ENCODE results near the gene MAFF.

MAFF gene

GRCh38 chr22:38249301-38249700 lies 47.5 kb downstream of the MAFF start:
- DNase-seq (ENCODE audit: low spot score), result no peak

DNA sequence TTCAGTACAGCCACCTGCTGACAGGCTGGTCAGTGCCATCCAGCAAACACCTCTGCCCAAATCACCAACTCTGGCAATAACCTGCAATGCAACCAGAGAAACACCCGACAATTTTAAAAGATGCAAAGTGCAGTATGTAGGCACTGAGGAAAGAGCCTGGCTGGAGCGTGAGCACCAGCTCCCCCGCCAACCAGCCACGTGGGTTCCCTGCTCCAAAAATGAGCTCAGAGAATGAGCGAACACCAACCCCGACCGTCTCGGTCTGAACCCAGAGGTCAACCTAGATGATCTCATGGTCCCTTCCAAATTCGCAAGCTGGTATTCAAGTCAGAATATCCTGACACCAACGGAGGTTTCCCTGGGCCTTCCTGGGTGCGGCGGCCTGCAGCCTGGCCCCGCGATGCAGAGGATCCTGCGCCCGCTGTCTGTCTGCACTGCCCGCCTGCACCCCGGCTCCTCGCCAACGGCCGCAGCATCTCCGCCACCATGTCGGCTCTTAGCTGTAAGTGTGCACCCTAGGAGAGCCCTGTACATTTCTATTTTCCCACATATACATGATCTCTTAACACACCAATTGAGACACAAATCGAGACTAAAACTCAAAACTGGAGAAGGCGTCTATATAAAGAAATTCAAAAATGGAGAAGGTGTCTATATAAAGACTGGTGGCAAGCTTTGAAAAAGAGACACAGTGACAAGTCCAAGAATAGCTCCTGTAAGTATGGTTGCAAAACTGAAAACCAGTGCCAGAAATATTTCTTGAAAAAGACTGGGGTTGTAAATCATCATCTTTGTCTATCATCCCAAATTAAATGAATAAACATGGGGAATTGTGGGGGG lies 48.2 kb downstream of the MAFF start:
- no peak for DNase-seq (ENCODE audit: low spot score)

- no peak for DNase-seq (ENCODE audit: low spot score)
These were observed 49.0 kb downstream of the MAFF start for GRCh38 chr22:38250643-38251340.

GRCh38 chr22:38251341-38251692 lies 49.5 kb downstream of the MAFF start:
- no peak for DNase-seq (ENCODE audit: low spot score)

- DNase-seq (ENCODE audit: low spot score), result no peak
These were observed 53.9 kb downstream of the MAFF start for GRCh38 chr22:38255697-38256096.

DNA sequence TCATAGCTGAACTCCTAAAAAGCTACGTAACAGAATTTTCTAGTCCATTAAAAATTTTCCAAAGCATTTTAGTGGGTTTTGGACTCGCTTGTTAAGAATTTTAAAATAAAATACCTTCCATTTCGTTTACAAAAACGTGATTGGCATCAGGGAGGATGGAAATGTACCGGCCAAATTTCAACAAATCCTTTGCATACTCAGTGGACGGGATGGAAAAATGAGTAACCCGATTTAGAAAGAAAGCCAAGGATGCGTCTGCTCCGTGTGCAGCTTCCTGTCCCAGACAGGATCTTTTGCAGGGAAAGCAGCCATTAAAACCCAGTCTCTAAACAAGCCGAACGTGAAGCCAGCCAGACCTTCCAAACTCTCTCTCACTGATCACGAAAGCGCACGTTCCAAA lies 55.4 kb downstream of the MAFF start:
- DNase-seq (ENCODE audit: low spot score), result no peak

GRCh38 chr22:38257650-38258250 lies 56.0 kb downstream of the MAFF start:
- DNase-seq (ENCODE audit: low spot score), result no peak

- DNase-seq (ENCODE audit: low spot score), result no peak
These were observed 57.1 kb downstream of the MAFF start for GRCh38 chr22:38258895-38259294.

DNA sequence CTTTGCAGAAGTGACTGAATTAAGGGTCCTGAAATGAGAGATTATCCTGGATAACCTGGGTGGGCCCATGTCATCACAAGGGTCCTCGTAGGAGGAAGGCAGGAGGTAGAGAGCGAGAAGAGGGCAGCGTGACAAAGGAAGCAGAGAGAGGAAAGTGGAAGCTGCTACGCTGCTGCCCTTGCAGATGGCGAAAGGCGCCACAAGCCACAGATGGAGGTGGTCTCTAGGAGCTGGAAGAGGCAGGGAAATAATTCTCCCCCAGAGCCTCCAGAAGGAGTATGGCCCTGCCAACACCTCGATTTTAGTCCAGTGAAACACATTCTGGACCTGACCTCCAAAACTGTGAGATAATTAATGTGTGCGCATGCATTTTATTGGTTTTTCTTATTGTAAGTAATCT lies 57.6 kb downstream of the MAFF start:
- no peak for DNase-seq (ENCODE audit: low spot score)

GRCh38 chr22:38260761-38261681 lies 59.2 kb downstream of the MAFF start:
- peak; percentile 68 for DNase-seq (ENCODE audit: low spot score)

GRCh38 chr22:38262051-38262795 lies 60.4 kb downstream of the MAFF start:
- DNase-seq (ENCODE audit: low spot score), result no peak

GRCh38 chr22:38264322-38264843 lies 62.6 kb downstream of the MAFF start:
- no peak for DNase-seq (ENCODE audit: low spot score)
